Esophagus squamous epithelium (tissue), 4 donors: ENCODE data around the gene TAF12.
"Not testable (repeated sequence)": the region's sequence is repeated elsewhere in the genome, so short reads cannot be mapped to it uniquely, and the experiment has no call there.

ENCODE experiments used
- CTCF ChIP-seq, 6 experiments: fragments of 450-650 bp in 4 of 6; fragments of 200-600 bp in 2 of 6; sonication (generic) in 2 of 6; IDR thresholded peaks; one replicate each; pipeline ENCODE4 v1.5.1; 2016 to 2019; ENCODE audit warnings: antibody characterized with exemption in 6 of 6, mild to moderate bottlenecking in 4 of 6, moderate library complexity in 4 of 6
- POLR2A ChIP-seq, 4 donors: fragments of 450-650 bp; IDR thresholded peaks; one replicate each; pipeline ENCODE4 v1.6.1; 2017; ENCODE audit warnings: antibody characterized with exemption in 4 of 4, mild to moderate bottlenecking in 4 of 4, moderate library complexity in 3 of 4

- TF ChIP-seq CTCF, POLR2A (IDR thresholded peaks at IDR 0.05): not testable (repeated sequence)
Observed at GRCh38 chr1:28645406-28645805, 2.5 kb upstream of the TAF12 start.
